ENCODE data around the gene FOXN3.

The FOXN3 gene

GRCh38 chr14:89330236-89331002 is 86.6 kb downstream of the FOXN3 start:
- no peak for DNase-seq

DNA sequence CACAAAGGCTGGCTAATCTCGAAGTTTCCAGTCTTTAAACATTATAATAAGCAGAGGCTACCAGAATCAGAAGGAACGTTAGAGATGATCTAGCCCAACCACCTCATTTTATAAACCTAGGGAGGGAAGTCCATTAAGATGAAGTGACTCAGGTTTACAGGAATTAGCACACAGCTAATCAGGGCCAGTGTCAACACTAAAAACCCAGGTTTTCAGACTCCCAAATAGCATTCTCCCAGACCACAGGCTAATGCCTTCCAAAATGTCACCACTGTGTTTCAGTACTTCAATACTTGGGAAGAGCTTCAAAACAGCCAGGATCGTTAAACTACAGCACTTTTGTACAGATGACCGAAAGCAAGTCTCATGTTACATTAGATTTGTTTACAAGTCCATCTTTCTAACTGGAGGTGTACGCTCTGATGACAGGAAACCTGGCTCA is 89.2 kb downstream of the FOXN3 start:
- no peak for DNase-seq

DNA sequence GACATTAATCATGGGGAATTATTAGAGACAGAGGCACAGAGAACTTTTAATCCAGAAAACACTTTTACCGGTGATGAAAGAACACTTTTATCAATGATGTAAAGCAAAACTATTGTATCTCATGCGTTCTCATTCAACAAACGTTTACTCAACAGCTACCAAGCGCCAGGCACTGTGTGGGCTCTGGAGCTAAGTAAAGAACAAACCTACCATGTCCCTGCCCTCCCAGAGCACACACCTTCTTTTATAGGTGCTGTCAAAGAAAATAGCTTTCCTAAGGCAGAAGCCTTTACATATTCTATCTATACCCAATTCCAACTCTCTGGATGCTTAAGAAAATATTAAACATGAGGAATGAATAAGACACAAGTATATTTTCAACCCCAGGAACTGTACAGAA is 91.1 kb downstream of the FOXN3 start:
- no peak for DNase-seq

DNA sequence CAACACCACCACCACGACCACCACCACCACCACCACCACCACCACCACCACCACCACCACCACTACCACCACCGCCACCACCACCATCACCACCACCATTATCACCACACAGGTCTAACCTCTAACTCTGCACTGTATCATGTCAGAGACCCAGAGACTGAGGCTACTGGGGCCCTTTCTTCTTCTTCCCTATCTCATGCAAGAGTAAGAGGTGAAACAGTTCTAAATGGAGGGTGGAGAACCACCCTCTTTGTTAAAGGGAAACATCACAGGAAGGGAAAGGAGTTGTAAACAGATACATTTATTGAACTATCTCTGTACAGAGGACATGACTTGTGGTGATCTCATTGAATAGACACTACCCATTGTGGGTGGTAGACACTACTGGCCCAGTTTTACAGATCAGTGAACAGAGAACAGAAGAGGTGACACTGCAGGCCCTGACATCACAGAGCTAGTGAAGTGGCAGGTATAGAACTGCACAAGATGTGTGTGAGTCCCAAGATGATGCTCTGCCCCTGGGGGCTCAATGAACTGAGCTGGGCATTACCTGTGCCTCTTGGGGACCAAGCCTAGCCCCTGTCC is 91.6 kb downstream of the FOXN3 start:
- no peak for DNase-seq

- DNase-seq: no peak
Measured at GRCh38 chr14:89324501-89325298, 92.3 kb downstream of the FOXN3 start.

DNA sequence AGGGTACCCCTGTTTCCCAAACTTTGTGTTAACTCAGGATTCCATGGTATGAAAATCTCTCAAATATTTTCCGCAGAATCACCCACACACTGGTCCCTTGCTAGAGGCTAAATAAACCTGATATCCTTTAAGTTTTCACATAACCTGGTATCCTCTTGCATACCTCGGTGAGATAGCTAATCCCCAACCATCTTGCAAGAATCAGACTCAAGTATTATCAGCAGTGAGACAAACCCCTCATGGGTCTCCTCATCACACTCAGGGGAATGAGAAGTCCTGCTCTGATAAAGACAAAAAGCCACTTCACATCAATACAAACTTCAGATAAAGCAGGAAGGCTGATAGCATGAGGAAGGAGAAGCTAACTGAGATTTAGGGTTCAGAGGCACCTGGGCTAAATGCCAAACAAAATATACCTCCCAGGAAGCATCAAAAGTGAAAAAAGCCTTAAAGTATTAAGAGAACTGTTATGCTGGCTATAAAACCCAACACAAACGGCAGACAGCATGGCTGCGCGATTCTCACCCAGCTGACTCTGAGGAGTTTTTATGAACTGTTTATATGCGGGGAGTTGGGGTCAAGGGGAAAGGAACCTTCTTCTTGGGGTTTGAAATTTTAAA is 96.5 kb downstream of the FOXN3 start:
- DNase-seq: no peak

DNA sequence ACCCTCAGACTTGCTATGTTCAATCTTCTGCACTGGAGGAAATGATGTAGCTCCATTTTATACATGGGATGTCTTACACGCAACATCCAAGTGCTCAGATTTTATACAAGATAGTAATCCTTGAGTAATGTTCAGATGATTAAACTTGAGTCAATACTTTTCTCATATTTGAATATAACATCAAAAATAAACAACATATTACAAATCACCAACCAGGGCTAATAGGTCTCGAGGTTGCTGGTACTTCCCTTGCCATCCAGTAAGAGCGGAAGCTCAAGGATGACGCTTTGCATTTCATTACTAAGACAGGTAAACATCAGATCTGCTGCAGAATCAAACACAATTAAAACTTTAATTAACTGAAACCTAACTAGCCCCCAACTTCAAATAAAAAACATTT is 97.3 kb downstream of the FOXN3 start:
- no peak for DNase-seq

DNA sequence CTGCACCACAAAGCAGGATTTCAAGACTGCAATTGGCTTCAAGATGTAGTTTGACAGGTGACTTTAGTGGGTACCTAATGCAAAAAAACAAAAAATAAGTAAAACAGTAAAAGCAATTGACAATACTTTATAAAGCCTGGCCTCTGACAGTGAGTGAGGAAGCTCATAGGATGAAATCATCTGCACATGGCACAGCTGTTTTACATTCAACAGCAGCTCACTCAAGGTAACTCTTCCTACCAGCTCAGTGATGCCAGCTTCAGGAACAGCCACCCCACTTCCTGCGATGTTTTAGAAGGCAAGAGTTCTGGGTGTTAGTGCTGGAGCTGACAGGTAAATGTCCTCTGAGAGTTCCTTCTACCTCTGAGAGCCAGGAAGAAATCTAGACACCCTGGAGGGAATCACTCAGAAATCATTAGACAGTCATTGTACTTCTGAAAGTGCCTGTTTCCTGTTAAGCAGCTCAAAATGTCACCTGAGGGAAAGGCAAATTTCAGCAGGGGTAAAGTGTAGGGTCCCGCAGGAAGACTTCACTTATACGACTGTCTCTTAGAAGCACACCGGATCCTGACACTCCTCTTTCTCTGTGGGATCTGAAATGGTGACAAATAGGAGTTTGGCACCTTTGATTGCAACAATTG is 99.9 kb downstream of the FOXN3 start:
- DNase-seq: no peak

DNA sequence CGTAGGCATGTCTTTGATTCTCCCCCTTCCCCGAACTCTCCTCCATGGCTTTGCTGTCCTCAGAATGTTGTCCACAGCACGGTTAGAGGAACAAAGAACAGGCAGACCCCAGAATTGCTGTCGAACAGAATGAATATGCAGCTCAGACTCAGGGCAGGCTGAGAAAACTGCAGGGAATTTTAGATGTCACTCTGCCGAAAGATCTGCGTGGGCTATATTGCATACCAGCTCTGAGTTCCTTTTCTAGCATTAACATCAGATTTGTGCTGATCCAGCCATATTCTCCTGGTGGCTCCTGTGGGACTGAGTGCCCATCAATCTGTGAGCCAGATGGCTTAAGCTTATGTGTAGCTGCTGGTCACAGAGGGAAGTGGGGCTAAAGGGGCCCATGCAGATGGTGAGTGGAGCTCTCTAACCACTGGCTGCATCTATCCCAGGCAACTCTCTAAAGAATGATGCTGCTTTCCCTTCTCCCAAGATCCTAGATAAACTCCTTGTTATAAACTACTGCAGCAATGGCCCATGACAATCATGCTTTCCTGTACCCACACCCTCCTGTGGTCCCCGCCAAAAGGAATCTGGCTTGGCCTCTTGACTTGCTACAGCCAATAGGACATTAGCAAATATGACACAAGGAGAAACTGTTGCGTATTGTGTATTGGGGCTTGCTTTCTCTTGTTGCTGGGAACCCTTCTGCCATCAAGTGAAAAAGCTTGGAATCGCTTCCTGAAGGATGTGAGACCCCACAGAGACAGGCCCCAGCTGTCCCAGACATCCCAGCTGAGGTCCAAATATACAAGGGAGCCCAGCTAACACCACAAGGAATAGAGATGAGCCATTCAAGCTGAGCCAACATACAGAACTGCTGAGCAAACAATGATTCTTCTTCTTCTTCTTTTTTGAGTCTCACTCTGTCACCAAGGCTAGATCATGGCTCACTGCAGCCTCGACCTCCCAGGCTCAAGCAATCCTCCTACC is 101.3 kb downstream of the FOXN3 start:
- no peak for DNase-seq

DNA sequence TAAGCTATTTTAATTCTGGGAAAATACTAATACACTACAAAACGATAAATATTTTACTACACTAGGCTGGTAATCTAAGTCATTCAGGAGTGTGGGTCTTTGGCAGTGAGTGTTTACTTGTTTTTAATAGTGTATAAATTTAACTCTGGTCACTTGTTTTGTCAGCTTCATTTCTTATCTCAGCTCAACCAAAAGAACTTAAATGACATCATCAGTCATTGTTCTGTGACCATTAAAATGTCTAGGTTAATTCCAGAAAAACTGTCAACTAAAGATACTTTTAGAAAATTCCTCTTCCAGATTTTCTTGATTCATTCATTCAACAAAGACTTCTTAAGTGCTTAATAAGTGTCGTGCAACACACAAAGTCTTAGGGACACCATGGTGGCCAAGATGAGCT is 102.8 kb downstream of the FOXN3 start:
- DNase-seq: no peak

DNA sequence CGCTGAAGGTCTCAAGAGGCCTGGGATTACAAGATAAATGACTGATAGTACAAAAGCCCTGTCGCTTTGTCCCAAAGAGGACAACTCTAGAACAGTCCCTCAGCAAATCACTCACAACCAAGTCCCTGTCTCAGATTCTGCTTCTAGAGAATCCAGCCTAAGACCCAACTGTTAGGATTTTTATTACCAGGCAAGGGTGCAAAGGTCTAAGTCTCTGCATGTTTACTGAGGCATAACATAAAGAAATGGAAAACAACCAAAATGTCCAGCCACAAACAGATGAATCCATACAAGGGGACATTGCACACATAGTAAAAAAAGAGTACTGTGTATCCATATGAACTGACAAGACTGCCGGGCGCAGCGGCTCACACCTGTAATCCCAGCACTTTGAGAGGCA is 104.1 kb downstream of the FOXN3 start:
- DNase-seq: no peak

- DNase-seq: no peak
Measured at GRCh38 chr14:89310211-89310610, 106.8 kb downstream of the FOXN3 start.

GRCh38 chr14:89309670-89310177 is 107.3 kb downstream of the FOXN3 start:
- DNase-seq: no peak

DNA sequence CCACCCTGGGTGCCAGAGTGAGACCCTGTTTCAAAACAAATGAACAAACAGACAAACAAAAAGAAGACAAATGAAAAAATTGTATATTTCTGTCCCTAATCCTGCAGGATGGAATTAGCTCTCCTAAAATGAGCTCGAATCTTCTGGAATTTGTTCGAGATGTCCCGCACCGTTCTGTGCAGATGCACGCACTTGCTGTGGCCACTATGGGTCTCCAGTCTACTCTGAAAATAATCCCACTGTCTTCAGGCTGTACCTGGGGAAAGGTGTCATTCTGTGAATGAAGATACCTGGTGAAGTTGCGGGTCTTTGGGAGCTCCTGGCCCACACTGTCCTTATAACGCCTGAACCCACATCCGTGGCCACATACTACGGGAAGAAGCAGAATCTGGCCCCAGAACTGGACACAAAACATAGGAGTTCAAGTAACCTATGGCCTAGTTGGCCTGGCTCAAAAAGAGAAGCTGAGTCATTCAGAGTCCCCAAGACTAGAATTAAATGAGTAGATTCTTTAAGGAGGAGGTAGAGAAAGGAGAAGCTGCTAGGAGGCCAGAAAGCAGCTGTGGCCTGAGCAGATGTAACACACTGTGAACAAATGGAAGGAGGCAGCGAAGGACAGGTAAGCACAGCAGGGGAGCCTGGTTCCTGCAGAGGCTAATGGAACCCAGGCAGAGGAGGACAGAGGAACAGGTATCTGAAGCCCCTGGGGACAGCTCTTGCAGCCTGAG is 108.6 kb downstream of the FOXN3 start:
- no peak for DNase-seq

GRCh38 chr14:89307409-89307808 is 109.6 kb downstream of the FOXN3 start:
- no peak for DNase-seq

DNA sequence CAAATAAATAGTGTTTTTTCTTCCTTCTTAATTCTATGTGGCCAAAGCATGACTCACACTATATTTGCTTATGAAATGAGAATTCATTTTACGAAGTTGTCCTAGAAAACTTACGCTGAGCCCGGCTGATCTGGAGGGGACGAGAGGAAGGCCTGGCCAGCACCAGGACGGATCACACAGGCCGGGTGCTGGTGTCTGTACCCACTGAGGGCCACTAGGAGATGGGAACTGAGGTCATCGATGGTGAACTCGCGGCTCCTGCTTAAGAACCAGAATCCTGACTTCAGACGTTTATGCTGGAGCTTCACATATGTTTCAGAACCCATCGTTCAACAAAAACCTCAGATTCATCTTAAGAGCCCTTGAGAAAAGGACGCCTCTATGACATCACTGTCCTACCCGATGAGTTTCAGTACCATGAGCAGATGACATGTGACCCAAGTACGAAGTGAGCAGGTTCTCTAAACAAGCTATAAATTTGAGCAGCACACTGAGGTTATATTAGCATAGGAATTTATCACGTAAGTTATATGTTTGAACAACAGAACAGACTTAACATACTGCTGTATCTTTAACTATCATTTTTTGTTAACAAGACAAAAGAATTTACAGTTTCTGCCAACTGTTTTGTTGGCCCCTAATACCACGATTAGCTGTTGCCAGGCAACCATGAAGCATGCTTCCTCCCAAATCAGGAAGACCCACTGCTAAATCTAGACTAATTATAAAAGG is 111.9 kb downstream of the FOXN3 start:
- DNase-seq: no peak

GRCh38 chr14:89304561-89304960 is 112.5 kb downstream of the FOXN3 start:
- DNase-seq: no peak

DNA sequence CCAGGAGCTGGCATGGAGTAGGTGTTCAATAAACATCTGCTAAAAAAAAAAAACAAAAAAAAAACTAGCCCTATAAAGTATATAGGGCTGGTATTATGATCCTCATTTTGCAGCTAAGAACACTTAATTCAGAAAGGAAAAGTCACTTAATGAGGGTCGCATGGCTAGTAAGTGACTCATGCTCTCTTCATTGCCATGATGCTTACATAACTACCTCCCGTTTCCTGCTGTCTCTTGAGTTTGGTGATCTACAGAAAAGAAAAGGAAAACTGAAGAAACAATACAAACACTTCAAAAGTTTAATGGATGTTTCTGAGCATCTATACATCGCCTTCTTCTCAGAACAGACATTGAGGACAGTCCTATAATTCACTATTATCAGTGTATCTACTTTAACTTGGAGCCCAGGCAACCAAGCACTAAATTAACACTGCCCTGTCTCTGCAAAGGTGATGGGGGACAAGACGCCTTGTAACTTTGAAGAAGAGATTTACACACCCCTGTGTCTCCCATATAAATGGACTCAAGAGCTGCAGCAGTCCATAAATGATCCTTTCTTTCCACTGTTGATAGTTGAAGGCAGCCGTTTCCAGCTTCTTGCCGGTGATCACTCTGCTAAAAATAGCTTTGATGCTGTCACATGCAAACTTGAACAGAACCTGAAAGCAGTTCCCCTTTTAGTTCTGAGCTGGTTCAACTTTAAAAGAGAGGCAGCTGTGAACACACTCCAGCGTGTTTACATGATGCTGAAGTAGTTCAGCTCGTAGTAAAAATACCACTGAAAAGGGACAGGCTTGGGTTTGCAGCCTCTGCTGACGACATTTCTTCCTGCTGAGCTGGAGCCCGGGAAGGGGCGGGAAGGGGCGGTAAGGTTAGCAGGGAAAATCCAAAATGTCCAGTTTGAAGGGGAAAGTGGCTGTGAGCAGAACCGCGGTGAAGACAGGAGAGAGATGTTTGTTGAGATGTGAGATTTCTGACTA is 113.3 kb downstream of the FOXN3 start:
- peak; percentile 55 for DNase-seq

Measured in kidney glomerular epithelial cell (primary cell).